ENCODE results near the gene SGMS2.

DNA sequence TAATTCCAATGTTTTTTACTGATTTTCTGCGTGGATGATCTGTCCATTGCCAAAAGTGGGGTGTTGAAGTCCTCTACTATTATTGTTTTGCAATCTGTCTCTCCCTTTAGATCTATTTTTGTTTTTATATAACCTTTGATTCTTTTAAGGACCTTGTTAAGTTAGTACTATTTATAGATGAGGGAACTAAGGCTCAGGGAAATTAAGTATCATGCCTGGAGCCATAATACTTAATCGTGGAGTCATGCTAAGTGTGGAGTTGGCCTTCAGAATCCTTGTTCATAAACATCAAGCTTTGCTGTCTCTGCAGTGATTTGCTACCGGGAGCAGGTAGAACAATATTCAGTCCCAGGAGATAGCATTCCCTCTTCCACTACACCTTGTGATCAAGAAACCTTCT lies 31.0 kb downstream of the SGMS2 start:
- TF ChIP-seq, protein P1, sequence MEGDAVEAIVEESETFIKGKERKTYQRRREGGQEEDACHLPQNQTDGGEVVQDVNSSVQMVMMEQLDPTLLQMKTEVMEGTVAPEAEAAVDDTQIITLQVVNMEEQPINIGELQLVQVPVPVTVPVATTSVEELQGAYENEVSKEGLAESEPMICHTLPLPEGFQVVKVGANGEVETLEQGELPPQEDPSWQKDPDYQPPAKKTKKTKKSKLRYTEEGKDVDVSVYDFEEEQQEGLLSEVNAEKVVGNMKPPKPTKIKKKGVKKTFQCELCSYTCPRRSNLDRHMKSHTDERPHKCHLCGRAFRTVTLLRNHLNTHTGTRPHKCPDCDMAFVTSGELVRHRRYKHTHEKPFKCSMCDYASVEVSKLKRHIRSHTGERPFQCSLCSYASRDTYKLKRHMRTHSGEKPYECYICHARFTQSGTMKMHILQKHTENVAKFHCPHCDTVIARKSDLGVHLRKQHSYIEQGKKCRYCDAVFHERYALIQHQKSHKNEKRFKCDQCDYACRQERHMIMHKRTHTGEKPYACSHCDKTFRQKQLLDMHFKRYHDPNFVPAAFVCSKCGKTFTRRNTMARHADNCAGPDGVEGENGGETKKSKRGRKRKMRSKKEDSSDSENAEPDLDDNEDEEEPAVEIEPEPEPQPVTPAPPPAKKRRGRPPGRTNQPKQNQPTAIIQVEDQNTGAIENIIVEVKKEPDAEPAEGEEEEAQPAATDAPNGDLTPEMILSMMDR (conservative IDR thresholded peaks at IDR 0.05; ENCODE audit: low read depth, low read length) = no peak
- no peak for TF ChIP-seq POLR2A (IDR thresholded peaks at IDR 0.05; ENCODE audit: low read depth, low read length)
